ENCODE data around the gene FAM83C. TPM values are rescaled to one million over a fixed set of nuclear protein-coding genes. Genes with fewer than 3 reads are reported as not detected.

FAM83C gene
- total and polyA plus RNA-seq, 9 of the 15 experiments (the other 6 are each of a cell fraction or from before 2014, with no cell fraction given), result not detected

- TF ChIP-seq ZMIZ1 (IDR thresholded peaks at IDR 0.05; ENCODE audit: low read depth in 2 of 2, low read length in 2 of 2) (peak in 1 of 2 experiments; percentile 39; a peak in 1 of 4 replicates), CUX1 (CRISPR knock-in tag; IDR thresholded peaks at IDR 0.05) (no peak), PPARD (CRISPR knock-in tag; IDR thresholded peaks at IDR 0.05) (no peak), RBM15 (IDR thresholded peaks at IDR 0.05; ENCODE audit: insufficient read depth, low read length) (no peak), POLR3A (IDR thresholded peaks at IDR 0.05; ENCODE audit: borderline replicate concordance, extremely low read depth, insufficient read depth, insufficient read length) (no peak)
- TF ChIP-seq, protein P1, sequence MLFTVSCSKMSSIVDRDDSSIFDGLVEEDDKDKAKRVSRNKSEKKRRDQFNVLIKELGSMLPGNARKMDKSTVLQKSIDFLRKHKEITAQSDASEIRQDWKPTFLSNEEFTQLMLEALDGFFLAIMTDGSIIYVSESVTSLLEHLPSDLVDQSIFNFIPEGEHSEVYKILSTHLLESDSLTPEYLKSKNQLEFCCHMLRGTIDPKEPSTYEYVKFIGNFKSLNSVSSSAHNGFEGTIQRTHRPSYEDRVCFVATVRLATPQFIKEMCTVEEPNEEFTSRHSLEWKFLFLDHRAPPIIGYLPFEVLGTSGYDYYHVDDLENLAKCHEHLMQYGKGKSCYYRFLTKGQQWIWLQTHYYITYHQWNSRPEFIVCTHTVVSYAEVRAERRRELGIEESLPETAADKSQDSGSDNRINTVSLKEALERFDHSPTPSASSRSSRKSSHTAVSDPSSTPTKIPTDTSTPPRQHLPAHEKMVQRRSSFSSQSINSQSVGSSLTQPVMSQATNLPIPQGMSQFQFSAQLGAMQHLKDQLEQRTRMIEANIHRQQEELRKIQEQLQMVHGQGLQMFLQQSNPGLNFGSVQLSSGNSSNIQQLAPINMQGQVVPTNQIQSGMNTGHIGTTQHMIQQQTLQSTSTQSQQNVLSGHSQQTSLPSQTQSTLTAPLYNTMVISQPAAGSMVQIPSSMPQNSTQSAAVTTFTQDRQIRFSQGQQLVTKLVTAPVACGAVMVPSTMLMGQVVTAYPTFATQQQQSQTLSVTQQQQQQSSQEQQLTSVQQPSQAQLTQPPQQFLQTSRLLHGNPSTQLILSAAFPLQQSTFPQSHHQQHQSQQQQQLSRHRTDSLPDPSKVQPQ (CRISPR knock-in tag; IDR thresholded peaks at IDR 0.05; ENCODE audit: borderline replicate concordance), result no peak
- TF ChIP-seq, protein P2, sequence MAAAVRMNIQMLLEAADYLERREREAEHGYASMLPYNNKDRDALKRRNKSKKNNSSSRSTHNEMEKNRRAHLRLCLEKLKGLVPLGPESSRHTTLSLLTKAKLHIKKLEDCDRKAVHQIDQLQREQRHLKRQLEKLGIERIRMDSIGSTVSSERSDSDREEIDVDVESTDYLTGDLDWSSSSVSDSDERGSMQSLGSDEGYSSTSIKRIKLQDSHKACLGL (CRISPR knock-in tag; IDR thresholded peaks at IDR 0.05; ENCODE audit: borderline replicate concordance, poor library complexity, severe bottlenecking), result no peak
- TF ChIP-seq, protein P3, sequence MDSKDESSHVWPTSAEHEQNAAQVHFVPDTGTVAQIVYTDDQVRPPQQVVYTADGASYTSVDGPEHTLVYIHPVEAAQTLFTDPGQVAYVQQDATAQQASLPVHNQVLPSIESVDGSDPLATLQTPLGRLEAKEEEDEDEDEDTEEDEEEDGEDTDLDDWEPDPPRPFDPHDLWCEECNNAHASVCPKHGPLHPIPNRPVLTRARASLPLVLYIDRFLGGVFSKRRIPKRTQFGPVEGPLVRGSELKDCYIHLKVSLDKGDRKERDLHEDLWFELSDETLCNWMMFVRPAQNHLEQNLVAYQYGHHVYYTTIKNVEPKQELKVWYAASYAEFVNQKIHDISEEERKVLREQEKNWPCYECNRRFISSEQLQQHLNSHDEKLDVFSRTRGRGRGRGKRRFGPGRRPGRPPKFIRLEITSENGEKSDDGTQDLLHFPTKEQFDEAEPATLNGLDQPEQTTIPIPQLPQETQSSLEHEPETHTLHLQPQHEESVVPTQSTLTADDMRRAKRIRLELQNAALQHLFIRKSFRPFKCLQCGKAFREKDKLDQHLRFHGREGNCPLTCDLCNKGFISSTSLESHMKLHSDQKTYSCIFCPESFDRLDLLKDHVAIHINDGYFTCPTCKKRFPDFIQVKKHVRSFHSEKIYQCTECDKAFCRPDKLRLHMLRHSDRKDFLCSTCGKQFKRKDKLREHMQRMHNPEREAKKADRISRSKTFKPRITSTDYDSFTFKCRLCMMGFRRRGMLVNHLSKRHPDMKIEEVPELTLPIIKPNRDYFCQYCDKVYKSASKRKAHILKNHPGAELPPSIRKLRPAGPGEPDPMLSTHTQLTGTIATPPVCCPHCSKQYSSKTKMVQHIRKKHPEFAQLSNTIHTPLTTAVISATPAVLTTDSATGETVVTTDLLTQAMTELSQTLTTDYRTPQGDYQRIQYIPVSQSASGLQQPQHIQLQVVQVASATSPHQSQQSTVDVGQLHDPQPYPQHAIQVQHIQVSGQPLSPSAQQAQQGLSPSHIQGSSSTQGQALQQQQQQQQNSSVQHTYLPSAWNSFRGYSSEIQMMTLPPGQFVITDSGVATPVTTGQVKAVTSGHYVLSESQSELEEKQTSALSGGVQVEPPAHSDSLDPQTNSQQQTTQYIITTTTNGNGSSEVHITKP (IDR thresholded peaks at IDR 0.05; ENCODE audit: partially characterized antibody), result no peak
Measured at GRCh38 chr20:35277531-35278395, 14.5 kb downstream of the FAM83C start, which contains the start of gene MMP24OS (continued).
